ENCODE measurements around the gene OTOG. TPM values are rescaled to one million over a fixed set of nuclear protein-coding genes. Genes with fewer than 3 reads are reported as not detected.
A peak's percentile ranks its signal among the peaks of the same experiment; 100 is the strongest.

Gene OTOG
- total RNA-seq, 6 experiments from 2014 or later = not detected

DNA sequence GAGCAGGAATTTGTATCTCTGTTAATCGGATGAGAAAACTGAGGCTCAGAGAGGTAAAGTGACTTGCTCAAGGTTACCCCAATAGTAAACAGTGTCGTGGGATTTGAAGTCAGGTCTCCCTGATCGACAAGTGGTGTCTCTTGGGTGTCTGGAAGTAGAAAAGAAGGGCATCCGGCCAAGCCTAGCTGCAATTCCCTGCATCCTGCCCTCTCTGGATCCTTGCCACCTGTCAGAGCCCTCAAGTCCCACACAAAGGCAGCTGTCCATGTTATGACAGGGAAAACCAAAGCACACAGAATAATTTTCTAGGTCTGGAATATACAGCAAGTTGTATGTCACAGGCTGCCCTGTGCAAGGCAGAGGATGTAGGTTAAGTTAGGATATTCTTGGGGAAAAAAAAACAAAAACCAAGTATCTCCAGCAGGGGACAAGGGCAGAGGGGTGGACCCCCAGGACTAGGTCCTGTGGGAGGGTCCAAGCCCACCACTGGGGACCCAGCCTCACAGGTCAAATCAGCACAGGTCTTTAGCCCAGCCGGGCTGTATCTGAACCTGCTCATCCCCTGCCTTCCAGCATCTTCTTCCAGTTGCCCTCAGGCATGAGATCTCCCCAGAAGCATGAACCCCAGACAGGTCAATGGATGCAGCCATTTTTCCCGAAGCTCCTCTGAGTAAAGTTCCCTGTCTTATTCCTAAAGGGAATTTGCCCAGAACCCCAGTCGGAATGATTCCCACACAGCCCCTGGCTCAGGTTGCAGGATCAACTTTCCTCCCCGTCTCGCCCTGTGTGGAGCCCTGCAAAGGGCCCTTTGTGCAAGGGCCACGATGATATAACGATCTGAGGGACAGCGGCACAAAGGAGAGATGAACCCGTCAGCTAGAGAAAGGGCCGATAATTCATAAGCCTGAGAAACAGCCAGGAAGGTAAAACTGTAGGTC lies 17.9 kb upstream of the OTOG start:
- Mint-ChIP-seq H3K27ac (no peak overlapping the region), H3K9me3 (no peaks in the 10 kb centered on the region), H3K4me1 (ENCODE audit: low read depth) (peaks cover 8% of the 10 kb centered on the region), H3K27me3 (ENCODE audit: insufficient read depth) (peaks cover 34% of the 10 kb centered on the region), H3K36me3 (ENCODE audit: low read depth) (no peaks in the 10 kb centered on the region), H3K4me3 (no peak overlapping the region)
- TF ChIP-seq, protein P1, sequence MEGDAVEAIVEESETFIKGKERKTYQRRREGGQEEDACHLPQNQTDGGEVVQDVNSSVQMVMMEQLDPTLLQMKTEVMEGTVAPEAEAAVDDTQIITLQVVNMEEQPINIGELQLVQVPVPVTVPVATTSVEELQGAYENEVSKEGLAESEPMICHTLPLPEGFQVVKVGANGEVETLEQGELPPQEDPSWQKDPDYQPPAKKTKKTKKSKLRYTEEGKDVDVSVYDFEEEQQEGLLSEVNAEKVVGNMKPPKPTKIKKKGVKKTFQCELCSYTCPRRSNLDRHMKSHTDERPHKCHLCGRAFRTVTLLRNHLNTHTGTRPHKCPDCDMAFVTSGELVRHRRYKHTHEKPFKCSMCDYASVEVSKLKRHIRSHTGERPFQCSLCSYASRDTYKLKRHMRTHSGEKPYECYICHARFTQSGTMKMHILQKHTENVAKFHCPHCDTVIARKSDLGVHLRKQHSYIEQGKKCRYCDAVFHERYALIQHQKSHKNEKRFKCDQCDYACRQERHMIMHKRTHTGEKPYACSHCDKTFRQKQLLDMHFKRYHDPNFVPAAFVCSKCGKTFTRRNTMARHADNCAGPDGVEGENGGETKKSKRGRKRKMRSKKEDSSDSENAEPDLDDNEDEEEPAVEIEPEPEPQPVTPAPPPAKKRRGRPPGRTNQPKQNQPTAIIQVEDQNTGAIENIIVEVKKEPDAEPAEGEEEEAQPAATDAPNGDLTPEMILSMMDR (IDR thresholded peaks at IDR 0.05) = no peak
- no peak for DNase-seq

DNA sequence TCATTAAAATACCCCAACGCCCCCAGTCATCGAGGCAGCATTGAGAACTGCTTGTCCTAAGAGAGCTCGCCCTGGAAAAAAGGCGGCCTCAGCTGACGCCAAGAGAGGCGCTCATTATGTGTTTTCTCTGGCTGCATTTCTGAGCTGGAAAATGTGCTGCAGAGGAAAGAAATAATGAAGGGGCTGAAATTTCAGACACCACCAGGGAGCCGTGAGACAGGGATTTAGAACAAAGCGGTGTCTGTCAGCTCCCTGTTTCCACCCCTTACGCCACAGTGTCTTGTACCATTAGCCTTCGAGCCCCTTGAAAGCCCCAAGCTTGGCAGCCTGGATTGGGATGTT lies 17.2 kb upstream of the OTOG start:
- Mint-ChIP-seq H3K9me3 (no peaks in the 10 kb centered on the region), H3K4me3 (no peak overlapping the region), H3K27ac (no peak overlapping the region), H3K4me1 (ENCODE audit: low read depth) (peaks cover 8% of the 10 kb centered on the region), H3K36me3 (ENCODE audit: low read depth) (no peaks in the 10 kb centered on the region), H3K27me3 (ENCODE audit: insufficient read depth) (peaks cover 34% of the 10 kb centered on the region)
- TF ChIP-seq, protein P1 (IDR thresholded peaks at IDR 0.05) = no peak
- DNase-seq = no peak

DNA sequence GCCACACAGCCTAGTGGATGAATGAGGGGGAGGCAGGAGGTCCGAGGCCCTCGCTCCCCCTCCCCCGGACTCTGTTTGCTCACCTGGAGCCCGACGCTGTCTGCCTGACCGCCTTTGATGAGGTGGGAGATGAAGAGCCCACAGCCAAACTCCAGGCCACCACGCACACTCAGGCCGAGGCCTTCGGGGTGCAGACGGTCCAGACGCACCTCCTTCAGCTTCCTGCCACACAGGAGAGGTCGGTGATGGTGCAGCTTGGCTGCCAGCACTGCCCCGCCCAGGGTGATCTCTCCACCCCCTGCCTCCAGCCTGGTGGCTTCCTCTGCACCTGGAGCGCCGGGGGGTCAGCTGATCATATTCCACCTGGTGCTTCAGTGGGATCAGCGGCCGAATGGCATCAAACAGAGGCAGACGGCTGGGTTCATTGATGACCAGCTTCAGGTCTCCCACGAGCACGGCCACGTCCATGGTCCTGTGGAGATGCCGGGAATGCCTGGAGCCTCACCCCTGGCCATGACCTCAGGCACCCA lies 15.9 kb upstream of the OTOG start:
- Mint-ChIP-seq H3K36me3 (ENCODE audit: low read depth) (no peaks in the 10 kb centered on the region), H3K27ac (no peak overlapping the region), H3K9me3 (no peaks in the 10 kb centered on the region), H3K4me3 (no peak overlapping the region), H3K27me3 (ENCODE audit: insufficient read depth) (peaks cover 36% of the 10 kb centered on the region), H3K4me1 (ENCODE audit: low read depth) (peaks cover 8% of the 10 kb centered on the region)
- TF ChIP-seq, protein P1 (IDR thresholded peaks at IDR 0.05) = no peak
- no peak for DNase-seq

DNA sequence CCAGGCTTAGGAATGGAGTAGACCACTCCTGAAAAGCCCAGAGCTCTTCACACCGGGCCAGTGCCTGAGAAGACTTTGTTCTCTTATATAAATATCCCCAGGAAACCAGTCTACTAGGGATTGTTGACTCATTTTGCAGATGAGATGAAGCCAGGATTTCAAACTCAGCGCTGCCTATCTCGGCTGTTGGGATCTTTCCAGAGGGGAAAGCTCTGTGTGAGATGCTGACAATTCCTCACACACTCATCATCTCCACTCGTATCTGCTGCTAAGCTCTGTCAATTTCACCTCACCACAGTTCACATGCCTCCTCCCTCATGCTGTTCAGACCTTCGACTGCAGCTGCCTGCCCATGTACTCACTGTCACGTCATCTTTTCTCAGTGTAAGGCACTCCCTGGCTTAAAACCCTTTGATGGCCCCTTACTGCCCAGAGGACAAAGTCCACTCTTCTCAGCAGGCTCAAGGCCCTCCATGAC lies 15.4 kb upstream of the OTOG start:
- no peak overlapping the region for H3K4me3 Mint-ChIP-seq
- no peaks in the 10 kb centered on the region for H3K36me3 Mint-ChIP-seq (ENCODE audit: low read depth)
- TF ChIP-seq, protein P1 (IDR thresholded peaks at IDR 0.05) = no peak
- H3K27ac Mint-ChIP-seq = no peak overlapping the region
- peaks cover 8% of the 10 kb centered on the region for H3K4me1 Mint-ChIP-seq (ENCODE audit: low read depth)
- no peaks in the 10 kb centered on the region for H3K9me3 Mint-ChIP-seq
- peaks cover 38% of the 10 kb centered on the region for H3K27me3 Mint-ChIP-seq (ENCODE audit: insufficient read depth)
- DNase-seq = peak; percentile 78

DNA sequence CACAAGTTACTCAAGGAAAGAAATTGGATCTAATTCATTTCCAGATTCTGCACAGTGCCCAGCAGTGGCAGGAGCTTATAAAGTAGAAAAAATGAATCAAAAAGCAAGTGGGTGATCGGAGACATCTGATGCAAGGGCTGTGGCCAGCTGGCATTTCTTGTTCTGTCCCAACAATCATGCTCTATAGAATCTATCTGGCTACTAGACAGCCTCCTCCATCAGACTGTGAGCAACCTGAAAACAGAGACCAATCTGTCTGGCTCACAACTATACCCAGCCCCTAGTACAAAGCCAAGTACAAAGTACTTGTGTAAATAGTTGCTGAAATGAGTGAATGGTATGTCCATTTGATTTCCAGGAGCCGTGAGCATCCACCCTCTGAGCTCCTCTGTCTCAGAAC lies 14.3 kb upstream of the OTOG start:
- no peak overlapping the region for H3K4me3 Mint-ChIP-seq
- no peak overlapping the region for H3K27ac Mint-ChIP-seq
- TF ChIP-seq, protein P1 (IDR thresholded peaks at IDR 0.05) = no peak
- H3K4me1 Mint-ChIP-seq (ENCODE audit: low read depth) = peaks cover 8% of the 10 kb centered on the region
- H3K27me3 Mint-ChIP-seq (ENCODE audit: insufficient read depth) = peaks cover 43% of the 10 kb centered on the region
- no peak for DNase-seq
- H3K36me3 Mint-ChIP-seq (ENCODE audit: low read depth) = no peaks in the 10 kb centered on the region
- H3K9me3 Mint-ChIP-seq = no peaks in the 10 kb centered on the region

All from HFFc6 (cell line).